Neural cell (in vitro differentiated cells): ENCODE data around the gene CPO. TPM values are rescaled to one million over a fixed set of nuclear protein-coding genes. Genes with fewer than 3 reads are reported as not detected.

ENCODE experiments used
- H2AFZ ChIP-seq: fragments of 200-600, 300-800 bp; sonication (generic), shearing (Covaris generic); 2 replicates; pipeline ENCODE4 v1.6.0; 2014; ENCODE audit warnings: low read depth, mild to moderate bottlenecking, antibody characterized with exemption, low read length, moderate library complexity
- H3F3A ChIP-seq: fragments of 200-600 bp; shearing (Covaris generic); 2 replicates; pipeline ENCODE4 v1.6.1; 2016; ENCODE audit warnings: mild to moderate bottlenecking, moderate library complexity, mixed read lengths, antibody characterized with exemption, low read length; ENCODE audit not compliant: insufficient read depth, poor library complexity, severe bottlenecking
- H3K27ac ChIP-seq: fragments of 200-600, 300-800 bp; sonication (generic), shearing (Covaris generic); 2 replicates; pipeline ENCODE4 v1.5.1; 2014; ENCODE audit warnings: mild to moderate bottlenecking, low read length, moderate library complexity
- H3K27me3 ChIP-seq: fragments of 300-800, 200-600 bp; sonication (generic), shearing (Covaris generic); 2 replicates; pipeline ENCODE4 v1.6.0; 2014; ENCODE audit warnings: mild to moderate bottlenecking, low read depth, low read length, moderate library complexity; ENCODE audit not compliant: insufficient read depth
- H3K36me3 ChIP-seq: fragments of 300-800, 200-600 bp; sonication (generic), shearing (Covaris generic); 2 replicates; pipeline ENCODE4 v1.5.1; 2014; ENCODE audit warnings: mild to moderate bottlenecking, antibody characterized with exemption, low read length, moderate library complexity; ENCODE audit not compliant: insufficient read depth
- H3K4me2 ChIP-seq: fragments of 300-800, 200-600 bp; sonication (generic), shearing (Covaris generic); 2 replicates; pipeline ENCODE4 v1.6.0; 2014; ENCODE audit warnings: mild to moderate bottlenecking, low read length
- H3K4me3 ChIP-seq: fragments of 300-800, 200-600 bp; sonication (generic), shearing (Covaris generic); 2 replicates; pipeline ENCODE4 v1.5.1; 2014; ENCODE audit warnings: mild to moderate bottlenecking, low read length, moderate library complexity
- H3K79me2 ChIP-seq: fragments of 200-600 bp; shearing (Covaris generic); replicated peaks from 2 replicates; pipeline ENCODE4 v1.6.0; 2014; ENCODE audit warnings: mild to moderate bottlenecking, low read length, moderate library complexity; ENCODE audit not compliant: insufficient read depth
- H3K9ac ChIP-seq: fragments of 300-800, 200-600 bp; sonication (generic), shearing (Covaris generic); 2 replicates; pipeline ENCODE4 v1.6.1; 2016; ENCODE audit warnings: mild to moderate bottlenecking, low read length, mixed read lengths
- H3K9me2 ChIP-seq: fragments of 200-600 bp; shearing (Covaris generic); 2 replicates; pipeline ENCODE4 v1.6.1; 2016; ENCODE audit warnings: mild to moderate bottlenecking, low read length, mixed read lengths; ENCODE audit not compliant: insufficient read depth
- H3K9me3 ChIP-seq: fragments of 200-600, 300-800 bp; sonication (generic), shearing (Covaris generic); 2 replicates; pipeline ENCODE4 v1.6.1; 2016; ENCODE audit warnings: mild to moderate bottlenecking, mixed run types, low read length, moderate library complexity, mixed read lengths
- H4K20me1 ChIP-seq: fragments of 200-600 bp; shearing (Covaris generic); 2 replicates; pipeline ENCODE4 v1.6.1; 2016; ENCODE audit warnings: mild to moderate bottlenecking, mixed run types; ENCODE audit not compliant: insufficient read depth
- EP300 ChIP-seq: fragments of 450-650 bp; conservative IDR thresholded peaks from 2 replicates; pipeline ENCODE4 v1.6.1; 2014; ENCODE audit warnings: antibody characterized with exemption, mild to moderate bottlenecking, moderate library complexity; ENCODE audit not compliant: poor library complexity, severe bottlenecking
- EZH2 ChIP-seq: fragments of 200-600, 300-800 bp; shearing (Covaris generic), sonication (generic); IDR thresholded peaks from 2 replicates; pipeline ENCODE4 v1.6.1; 2014; ENCODE audit warnings: antibody characterized with exemption, low read length, borderline replicate concordance, mild to moderate bottlenecking; ENCODE audit not compliant: insufficient read depth, poor library complexity, severe bottlenecking
- MXI1 ChIP-seq: fragments of 450-650 bp; conservative IDR thresholded peaks from 2 replicates; pipeline ENCODE4 v1.6.1; 2014; ENCODE audit warnings: antibody characterized with exemption, mild to moderate bottlenecking; ENCODE audit not compliant: poor library complexity, severe bottlenecking
- POLR2AphosphoS5 ChIP-seq: IDR thresholded peaks from 2 replicates; pipeline ENCODE4 v1.6.1; 2012
- RAD21 ChIP-seq: fragments of 450-650 bp; conservative IDR thresholded peaks from 2 replicates; pipeline ENCODE4 v1.6.1; 2014; ENCODE audit warnings: antibody characterized with exemption, mild to moderate bottlenecking, moderate library complexity
- REST ChIP-seq: IDR thresholded peaks from 2 replicates; pipeline ENCODE4 v1.6.1; 2012; ENCODE audit warnings: borderline replicate concordance
- SMC3 ChIP-seq: fragments of 450-650 bp; conservative IDR thresholded peaks from 2 replicates; pipeline ENCODE4 v1.6.1; 2014; ENCODE audit warnings: antibody characterized with exemption, mild to moderate bottlenecking, moderate library complexity; ENCODE audit not compliant: poor library complexity
- TAF1 ChIP-seq: IDR thresholded peaks from 2 replicates; pipeline ENCODE4 v1.6.1; 2012; ENCODE audit warnings: low read depth
- polyA plus RNA-seq: library from polyadenylated mRNA; depleted of rRNA; stranded (reverse); fragments of >200 nt; gene quantifications from 2 replicates; pipeline ENCODE4 v1.2.3, GENCODE V29; 2014
- TF ChIP-seq, protein P1 (sequence below): fragments of 450-650 bp; IDR thresholded peaks from 2 replicates; pipeline ENCODE4 v1.5.1; 2014; ENCODE audit warnings: antibody characterized with exemption, mild to moderate bottlenecking, moderate library complexity; ENCODE audit not compliant: poor library complexity, severe bottlenecking

CPO gene
- polyA plus RNA-seq, 1 donor from 2014 or later: 1.2 TPM

DNA sequence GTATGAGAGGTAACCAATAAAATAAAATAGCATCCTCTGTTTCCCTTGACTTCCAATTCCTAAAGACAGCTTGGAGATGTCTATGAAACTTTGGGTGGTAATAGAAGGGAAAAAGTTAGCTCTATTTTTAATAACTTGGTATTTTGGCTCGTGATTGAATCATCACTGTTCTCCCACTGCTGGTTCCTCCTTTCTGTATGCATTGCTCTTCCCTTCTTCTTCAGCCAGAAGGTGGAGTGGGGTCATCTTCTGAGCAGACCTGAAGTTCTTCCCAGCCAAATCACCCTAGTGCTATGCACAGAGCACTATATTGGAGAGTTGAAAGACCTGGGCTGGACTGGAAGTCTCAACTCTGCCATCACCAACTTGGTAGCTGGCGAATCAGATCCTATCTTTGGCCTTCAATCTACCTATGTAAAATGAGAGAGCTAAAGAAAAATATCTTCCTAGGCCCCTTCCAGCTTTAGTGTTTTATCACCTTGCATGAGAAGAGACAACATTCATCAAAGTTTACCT, 54.1 kb downstream of the CPO start:
- Histone ChIP-seq H3K27me3 (no peaks in the 10 kb centered on the region), H3K36me3 (no peaks in the 10 kb centered on the region), H3K79me2 (no peaks in the 10 kb centered on the region), H3K27ac (no peak overlapping the region), H3K9me2 (no peaks in the 10 kb centered on the region), H3K9me3 (no peaks in the 10 kb centered on the region), H4K20me1 (no peaks in the 10 kb centered on the region), H3K9ac (no peak overlapping the region), H3F3A (no peaks in the 10 kb centered on the region), H2AFZ (no peak overlapping the region), H3K4me3 (no peak overlapping the region), H3K4me2 (no peak overlapping the region)
- TF ChIP-seq EP300: no peak
- TF ChIP-seq RAD21: no peak
- TF ChIP-seq MXI1: no peak
- TF ChIP-seq SMC3: no peak
- no peak for TF ChIP-seq POLR2AphosphoS5
- TF ChIP-seq REST: no peak
- TF ChIP-seq TAF1: no peak
- no peak for TF ChIP-seq EZH2
- TF ChIP-seq, protein P1, sequence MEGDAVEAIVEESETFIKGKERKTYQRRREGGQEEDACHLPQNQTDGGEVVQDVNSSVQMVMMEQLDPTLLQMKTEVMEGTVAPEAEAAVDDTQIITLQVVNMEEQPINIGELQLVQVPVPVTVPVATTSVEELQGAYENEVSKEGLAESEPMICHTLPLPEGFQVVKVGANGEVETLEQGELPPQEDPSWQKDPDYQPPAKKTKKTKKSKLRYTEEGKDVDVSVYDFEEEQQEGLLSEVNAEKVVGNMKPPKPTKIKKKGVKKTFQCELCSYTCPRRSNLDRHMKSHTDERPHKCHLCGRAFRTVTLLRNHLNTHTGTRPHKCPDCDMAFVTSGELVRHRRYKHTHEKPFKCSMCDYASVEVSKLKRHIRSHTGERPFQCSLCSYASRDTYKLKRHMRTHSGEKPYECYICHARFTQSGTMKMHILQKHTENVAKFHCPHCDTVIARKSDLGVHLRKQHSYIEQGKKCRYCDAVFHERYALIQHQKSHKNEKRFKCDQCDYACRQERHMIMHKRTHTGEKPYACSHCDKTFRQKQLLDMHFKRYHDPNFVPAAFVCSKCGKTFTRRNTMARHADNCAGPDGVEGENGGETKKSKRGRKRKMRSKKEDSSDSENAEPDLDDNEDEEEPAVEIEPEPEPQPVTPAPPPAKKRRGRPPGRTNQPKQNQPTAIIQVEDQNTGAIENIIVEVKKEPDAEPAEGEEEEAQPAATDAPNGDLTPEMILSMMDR: no peak

GRCh38 chr2:206993964-206994363, 54.6 kb downstream of the CPO start:
- no peak overlapping the region for H2AFZ ChIP-seq
- no peak overlapping the region for H3K9ac ChIP-seq
- no peaks in the 10 kb centered on the region for H4K20me1 ChIP-seq
- H3K4me2 ChIP-seq: no peak overlapping the region
- H3K27me3 ChIP-seq: no peaks in the 10 kb centered on the region
- no peaks in the 10 kb centered on the region for H3K79me2 ChIP-seq
- H3K9me2 ChIP-seq: no peaks in the 10 kb centered on the region
- H3K9me3 ChIP-seq: no peaks in the 10 kb centered on the region
- no peaks in the 10 kb centered on the region for H3F3A ChIP-seq
- TF ChIP-seq EP300: no peak
- no peak for TF ChIP-seq SMC3
- TF ChIP-seq TAF1: no peak
- no peak for TF ChIP-seq POLR2AphosphoS5
- TF ChIP-seq MXI1: no peak
- TF ChIP-seq, protein P1: no peak
- TF ChIP-seq RAD21: no peak
- TF ChIP-seq EZH2: no peak
- TF ChIP-seq REST: no peak
- no peak overlapping the region for H3K4me3 ChIP-seq
- no peaks in the 10 kb centered on the region for H3K36me3 ChIP-seq
- H3K27ac ChIP-seq: no peak overlapping the region
